Osteoblast (primary cell): ENCODE measurements around the gene GLOD4. TPM values are rescaled to one million over a fixed set of nuclear protein-coding genes. Genes with fewer than 3 reads are reported as not detected.
"Not testable (repeated sequence)": the region's sequence is repeated elsewhere in the genome, so short reads cannot be mapped to it uniquely, and the experiment has no call there.

ENCODE experiments used
- DNase-seq: peaks from one replicate; pipeline ENCODE4 v3.0.0; 2011; ENCODE audit warnings: low spot score, mixed read lengths; ENCODE audit not compliant: insufficient read length; ENCODE audit errors: missing footprints
- H2AFZ ChIP-seq: 2 replicates; pipeline ENCODE4 v1.6.0; 2011; ENCODE audit warnings: mild to moderate bottlenecking, low read length
- H3K27ac ChIP-seq: 2 replicates; pipeline ENCODE4 v1.5.1; 2011; ENCODE audit warnings: mild to moderate bottlenecking, low read depth, low read length, moderate library complexity
- H3K27me3 ChIP-seq: 2 replicates; pipeline ENCODE4 v1.6.0; 2012; ENCODE audit warnings: mild to moderate bottlenecking, control low read depth, inconsistent platforms, low read length, moderate library complexity; ENCODE audit not compliant: insufficient read depth
- H3K36me3 ChIP-seq: 2 replicates; pipeline ENCODE4 v1.5.1; 2011; ENCODE audit warnings: mild to moderate bottlenecking, low read length, control low read depth, moderate library complexity; ENCODE audit not compliant: insufficient read depth
- H3K4me1 ChIP-seq: 2 replicates; pipeline ENCODE4 v1.5.1; 2011; ENCODE audit warnings: mild to moderate bottlenecking, low read length, control low read depth, moderate library complexity; ENCODE audit not compliant: insufficient read depth
- H3K4me2 ChIP-seq: 2 replicates; pipeline ENCODE4 v1.6.0; 2011; ENCODE audit warnings: mild to moderate bottlenecking, low read length; ENCODE audit not compliant: insufficient read depth
- H3K4me3 ChIP-seq: fragments of 200-600 bp; sonication (generic); 3 replicates; pipeline ENCODE4 v1.5.1; 2012; ENCODE audit warnings: mild to moderate bottlenecking, low read length, inconsistent platforms; ENCODE audit not compliant: insufficient read depth
- H3K79me2 ChIP-seq: 2 replicates; pipeline ENCODE4 v1.6.0; 2012; ENCODE audit warnings: mild to moderate bottlenecking, low read length, control low read depth, inconsistent platforms; ENCODE audit not compliant: insufficient read depth
- H3K9me3 ChIP-seq: 2 replicates; pipeline ENCODE4 v1.5.1; 2011; ENCODE audit warnings: low read depth, low read length, control low read depth
- H4K20me1 ChIP-seq: 2 replicates; pipeline ENCODE4 v1.6.0; 2012; ENCODE audit warnings: mild to moderate bottlenecking, low read length, control low read depth; ENCODE audit not compliant: insufficient read depth
- total RNA-seq: library from RNA; depleted of rRNA; stranded (reverse); fragments of >200 nt; gene quantifications from 2 replicates; pipeline ENCODE4 v1.2.3, GENCODE V29; 2012
- TF ChIP-seq, protein P1 (sequence below): IDR thresholded peaks from 2 replicates; pipeline ENCODE4 v1.5.1; 2011; ENCODE audit warnings: mild to moderate bottlenecking, low read depth, low read length, moderate library complexity; ENCODE audit errors: extremely low read depth

The GLOD4 gene
- total RNA-seq, 1 donor = 39.4 TPM

DNA sequence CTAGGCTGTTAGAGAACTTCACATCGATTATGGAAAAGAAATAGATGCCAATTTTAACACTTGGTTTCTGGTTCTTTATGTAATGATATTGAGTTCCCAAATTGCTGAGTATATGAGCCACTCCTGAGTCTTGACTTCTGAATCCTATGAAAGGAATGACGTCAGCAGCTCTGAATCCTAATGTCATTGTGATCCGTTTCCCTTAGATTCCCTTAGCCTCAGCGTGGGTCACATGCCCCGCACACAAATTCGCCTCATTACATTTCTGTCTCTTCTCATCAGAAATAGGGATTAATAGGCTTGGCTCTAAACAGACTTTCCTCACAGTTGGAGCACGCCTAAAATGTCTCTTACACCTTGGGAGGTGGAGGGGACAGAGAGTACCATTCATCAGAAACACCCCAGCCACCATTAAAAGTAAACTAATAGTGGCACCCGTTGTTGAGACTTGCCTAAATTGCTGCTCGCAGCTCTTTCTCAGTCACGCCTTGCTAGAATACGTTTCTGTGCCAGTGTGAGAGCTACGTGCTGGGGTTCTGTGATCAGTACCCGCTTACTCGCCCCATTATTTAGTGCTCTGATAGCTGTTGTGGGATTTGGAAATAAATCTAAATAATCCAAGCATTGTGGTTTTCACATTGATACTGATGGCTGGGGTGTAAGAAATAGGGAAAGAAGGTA, 7.2 kb upstream of the GLOD4 start:
- DNase-seq = no peak
- Histone ChIP-seq H3K27ac (no peak overlapping the region), H3K27me3 (no peaks in the 10 kb centered on the region), H3K4me1 (peaks cover 4% of the 10 kb centered on the region), H3K4me2 (no peak overlapping the region), H3K9me3 (no peaks in the 10 kb centered on the region), H3K36me3 (peaks cover 36% of the 10 kb centered on the region), H3K4me3 (no peak overlapping the region), H2AFZ (no peak overlapping the region), H4K20me1 (peaks cover 9% of the 10 kb centered on the region), H3K79me2 (peaks cover 19% of the 10 kb centered on the region)
- TF ChIP-seq, protein P1, sequence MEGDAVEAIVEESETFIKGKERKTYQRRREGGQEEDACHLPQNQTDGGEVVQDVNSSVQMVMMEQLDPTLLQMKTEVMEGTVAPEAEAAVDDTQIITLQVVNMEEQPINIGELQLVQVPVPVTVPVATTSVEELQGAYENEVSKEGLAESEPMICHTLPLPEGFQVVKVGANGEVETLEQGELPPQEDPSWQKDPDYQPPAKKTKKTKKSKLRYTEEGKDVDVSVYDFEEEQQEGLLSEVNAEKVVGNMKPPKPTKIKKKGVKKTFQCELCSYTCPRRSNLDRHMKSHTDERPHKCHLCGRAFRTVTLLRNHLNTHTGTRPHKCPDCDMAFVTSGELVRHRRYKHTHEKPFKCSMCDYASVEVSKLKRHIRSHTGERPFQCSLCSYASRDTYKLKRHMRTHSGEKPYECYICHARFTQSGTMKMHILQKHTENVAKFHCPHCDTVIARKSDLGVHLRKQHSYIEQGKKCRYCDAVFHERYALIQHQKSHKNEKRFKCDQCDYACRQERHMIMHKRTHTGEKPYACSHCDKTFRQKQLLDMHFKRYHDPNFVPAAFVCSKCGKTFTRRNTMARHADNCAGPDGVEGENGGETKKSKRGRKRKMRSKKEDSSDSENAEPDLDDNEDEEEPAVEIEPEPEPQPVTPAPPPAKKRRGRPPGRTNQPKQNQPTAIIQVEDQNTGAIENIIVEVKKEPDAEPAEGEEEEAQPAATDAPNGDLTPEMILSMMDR = no peak

DNA sequence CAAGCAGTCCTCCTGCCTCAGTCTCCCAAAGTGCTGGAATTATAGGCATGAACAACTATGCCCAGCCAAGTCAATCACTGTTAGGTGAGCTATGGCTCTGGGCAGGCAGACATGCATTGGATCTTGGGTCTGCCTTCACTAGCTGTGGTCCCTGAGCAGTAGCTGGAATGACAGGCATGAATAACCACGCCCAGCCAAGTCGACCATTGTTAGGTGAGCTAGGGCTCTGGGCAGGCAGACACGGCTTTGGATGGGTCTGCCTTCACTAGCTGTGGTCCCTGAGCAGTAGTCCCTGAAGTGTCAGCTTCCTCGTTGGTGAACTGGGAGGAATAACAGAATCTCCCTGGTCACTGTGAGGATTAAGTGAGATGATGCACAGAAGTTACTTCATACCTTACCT, 6.5 kb upstream of the GLOD4 start:
- TF ChIP-seq, protein P1 = no peak
- peaks cover 9% of the 10 kb centered on the region for H3K4me1 ChIP-seq
- DNase-seq = no peak
- no peak overlapping the region for H3K4me2 ChIP-seq
- H4K20me1 ChIP-seq = peaks cover 11% of the 10 kb centered on the region
- peaks cover 26% of the 10 kb centered on the region for H3K79me2 ChIP-seq
- H3K9me3 ChIP-seq = no peaks in the 10 kb centered on the region
- H3K4me3 ChIP-seq = no peak overlapping the region
- no peak overlapping the region for H3K27ac ChIP-seq
- H3K27me3 ChIP-seq = no peaks in the 10 kb centered on the region
- H3K36me3 ChIP-seq = peaks cover 40% of the 10 kb centered on the region
- H2AFZ ChIP-seq = no peak overlapping the region

DNA sequence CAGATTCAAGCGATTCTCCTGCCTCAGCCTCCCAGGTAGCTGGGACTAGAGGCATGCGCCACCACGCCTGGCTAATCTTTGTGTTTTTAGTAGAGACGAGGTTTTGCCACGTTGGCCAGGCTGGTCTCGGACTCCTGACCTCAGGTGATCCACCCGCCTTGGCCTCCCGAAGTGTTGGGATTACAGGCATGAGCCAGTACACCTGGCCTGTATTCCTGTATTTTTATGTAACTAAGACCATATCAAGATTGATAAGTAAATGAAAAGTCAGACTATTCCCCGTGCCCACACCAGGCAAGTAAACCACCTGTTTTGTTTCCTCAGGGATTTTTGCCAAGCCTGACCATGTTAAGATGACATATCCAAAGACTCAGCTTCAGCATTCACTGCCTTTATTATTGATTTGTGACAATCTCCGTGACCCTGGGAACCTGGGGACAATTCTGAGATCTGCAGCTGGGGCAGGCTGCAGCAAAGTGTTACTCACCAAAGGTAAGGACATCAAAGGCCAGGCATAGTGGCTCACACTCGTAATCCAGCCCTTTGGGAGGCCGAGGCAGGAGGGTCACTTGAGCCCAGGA, 5.7 kb upstream of the GLOD4 start:
- peaks cover 39% of the 10 kb centered on the region for H3K36me3 ChIP-seq
- peaks cover 14% of the 10 kb centered on the region for H3K4me1 ChIP-seq
- DNase-seq = no peak
- TF ChIP-seq, protein P1 = no peak
- no peaks in the 10 kb centered on the region for H3K27me3 ChIP-seq
- peaks cover 34% of the 10 kb centered on the region for H3K79me2 ChIP-seq
- no peak overlapping the region for H3K4me2 ChIP-seq
- no peaks in the 10 kb centered on the region for H3K9me3 ChIP-seq
- H3K4me3 ChIP-seq = no peak overlapping the region
- peaks cover 12% of the 10 kb centered on the region for H4K20me1 ChIP-seq
- no peak overlapping the region for H2AFZ ChIP-seq
- no peak overlapping the region for H3K27ac ChIP-seq

DNA sequence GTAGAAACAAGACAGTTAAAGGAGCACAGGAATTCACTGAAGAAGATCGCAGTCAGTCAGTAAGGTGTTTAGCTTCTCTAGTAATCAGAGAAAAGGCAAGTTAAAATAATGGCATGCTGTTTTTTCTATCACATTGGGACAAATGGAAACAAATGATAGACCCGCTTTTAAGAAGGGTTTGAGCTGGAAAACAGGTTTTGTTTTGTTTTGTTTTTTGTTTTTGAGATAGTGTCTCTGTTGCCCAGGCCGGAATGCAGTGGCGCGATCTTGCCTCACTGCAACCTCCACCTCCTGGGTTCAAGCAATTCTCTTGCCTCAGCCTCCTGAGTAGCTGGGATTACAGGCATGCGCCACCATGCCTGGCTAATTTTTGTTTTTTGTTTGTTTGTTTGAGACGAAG, 3.8 kb upstream of the GLOD4 start:
- DNase-seq, H3K4me2 ChIP-seq, H4K20me1 ChIP-seq, H3K27me3 ChIP-seq, H2AFZ ChIP-seq, H3K9me3 ChIP-seq, H3K4me3 ChIP-seq, H3K27ac ChIP-seq: not testable (repeated sequence)
- peaks cover 21% of the 10 kb centered on the region for H3K36me3 ChIP-seq
- H3K4me1 ChIP-seq = peaks cover 22% of the 10 kb centered on the region
- peaks cover 53% of the 10 kb centered on the region for H3K79me2 ChIP-seq
